Retinal pigment epithelial cell (primary cell): ENCODE results near the gene PRTG.
A peak's percentile ranks its signal among the peaks of the same experiment; 100 is the strongest.

Experiments
- DNase-seq: peaks from one replicate; pipeline ENCODE4 v3.0.0-alpha.2; 2010; ENCODE audit warnings: low read depth
- H3K4me3 ChIP-seq: 2 replicates; pipeline ENCODE4 v1.5.1; 2011; ENCODE audit warnings: mild to moderate bottlenecking, low read length, control low read depth, moderate library complexity
- CTCF ChIP-seq: conservative IDR thresholded peaks from 2 replicates; pipeline ENCODE4 v1.5.1; 2011; ENCODE audit warnings: low read depth, low read length, control low read depth, inconsistent platforms

PRTG gene

GRCh38 chr15:55564347-55565145 is 178.4 kb downstream of the PRTG start:
- no peak for DNase-seq

GRCh38 chr15:55562601-55563000 is 180.4 kb downstream of the PRTG start:
- no peak for TF ChIP-seq CTCF
- no peak overlapping the region for H3K4me3 ChIP-seq
- DNase-seq = no peak

More at GRCh38 chr15:55564347-55565145, 178.4 kb downstream of the PRTG start:
- no peak overlapping the region for H3K4me3 ChIP-seq
- peak; percentile 22 for TF ChIP-seq CTCF
